CD14-positive monocyte (primary cell): ENCODE data around the gene ARL16. TPM values are rescaled to one million over a fixed set of nuclear protein-coding genes. Genes with fewer than 3 reads are reported as not detected.

Experiments
- DNase-seq, 3 donors: peaks; one replicate each; pipeline ENCODE4 v3.0.0-alpha.2; 2011 to 2022
- H2AFZ ChIP-seq: 2 replicates; pipeline ENCODE4 v1.6.0; 2012; ENCODE audit warnings: mild to moderate bottlenecking, low read depth, low read length, inconsistent platforms; ENCODE audit not compliant: insufficient read depth, poor library complexity, severe bottlenecking
- H3K27ac ChIP-seq, 2 donors: 1 replicate in 1 of 2; 2 replicates in 1 of 2; pipeline ENCODE4 v1.5.1; 2012 to 2013; ENCODE audit warnings: low read length in 2 of 2, control low read depth in 1 of 2, inconsistent platforms in 1 of 2, low read depth in 1 of 2, mild to moderate bottlenecking in 1 of 2
- H3K27me3 ChIP-seq, 2 donors: one replicate each; pipeline versions ENCODE4 v1.6.0 to v1.6.1; 2011 to 2013; ENCODE audit warnings: low read length in 2 of 2; ENCODE audit not compliant: control insufficient read depth in 2 of 2, insufficient read depth in 2 of 2
- H3K36me3 ChIP-seq, 2 donors: replicated peaks in 1 of 2; 1 replicate in 1 of 2; 2 replicates in 1 of 2; pipeline versions ENCODE4 v1.5.1 to v1.6.1; 2012 to 2013; ENCODE audit warnings: low read length in 2 of 2, control low read depth in 1 of 2, inconsistent platforms in 1 of 2, mild to moderate bottlenecking in 1 of 2; ENCODE audit not compliant: insufficient read depth in 2 of 2, control insufficient read depth in 1 of 2
- H3K4me1 ChIP-seq, 2 donors: 1 replicate in 1 of 2; 2 replicates in 1 of 2; pipeline versions ENCODE4 v1.5.1 to v1.6.1; 2012 to 2013; ENCODE audit warnings: low read length in 2 of 2, control low read depth in 1 of 2, inconsistent platforms in 1 of 2, mild to moderate bottlenecking in 1 of 2, moderate library complexity in 1 of 2; ENCODE audit not compliant: insufficient read depth in 2 of 2, control insufficient read depth in 1 of 2
- H3K4me2 ChIP-seq: replicated peaks from 2 replicates; pipeline ENCODE3; 2012; ENCODE audit warnings: low read length, moderate library complexity, mild to moderate bottlenecking; ENCODE audit not compliant: poor library complexity, severe bottlenecking; ENCODE audit errors: extremely low read depth
- H3K4me3 ChIP-seq, 3 experiments: fragments of 200-600 bp in 1 of 3; sonication (generic) in 1 of 3; replicated peaks in 1 of 3; 1 replicate in 2 of 3; 2 replicates in 1 of 3; pipeline ENCODE4 v1.5.1; 2011 to 2013; ENCODE audit warnings: low read length in 3 of 3, mild to moderate bottlenecking in 3 of 3, control low read depth in 2 of 3, low read depth in 2 of 3, inconsistent platforms in 1 of 3, moderate library complexity in 1 of 3
- H3K79me2 ChIP-seq: 2 replicates; pipeline ENCODE4 v1.6.0; 2012; ENCODE audit warnings: mild to moderate bottlenecking, control low read depth, inconsistent platforms, low read length, moderate library complexity; ENCODE audit not compliant: insufficient read depth
- H3K9ac ChIP-seq: 2 replicates; pipeline ENCODE4 v1.6.0; 2017; ENCODE audit warnings: low read length, mild to moderate bottlenecking; ENCODE audit not compliant: insufficient read depth, poor library complexity, severe bottlenecking
- H3K9me3 ChIP-seq, 2 donors: replicated peaks in 1 of 2; 1 replicate in 1 of 2; 2 replicates in 1 of 2; pipeline versions ENCODE4 v1.5.1 to v1.6.1; 2012 to 2013; ENCODE audit warnings: low read length in 2 of 2, control low read depth in 1 of 2; ENCODE audit not compliant: control insufficient read depth in 1 of 2, insufficient read depth in 1 of 2
- H4K20me1 ChIP-seq: 2 replicates; pipeline ENCODE4 v1.6.0; 2012; ENCODE audit warnings: mild to moderate bottlenecking, low read length, control low read depth, moderate library complexity; ENCODE audit not compliant: insufficient read depth
- H3K27ac Mint-ChIP-seq, 7 donors: one replicate each; pipeline ENCODE4 v1.8.0; 2020; ENCODE audit warnings: mild to moderate bottlenecking in 7 of 7, mixed read lengths in 7 of 7, moderate library complexity in 6 of 7, inconsistent platforms in 2 of 7
- H3K27me3 Mint-ChIP-seq, 3 donors: one replicate each; pipeline ENCODE4 v1.8.0; 2021 to 2022; ENCODE audit warnings: low read depth in 3 of 3, mild to moderate bottlenecking in 3 of 3, mixed read lengths in 3 of 3, moderate library complexity in 3 of 3, inconsistent platforms in 1 of 3
- H3K36me3 Mint-ChIP-seq, 2 donors: one replicate each; pipeline ENCODE4 v1.8.0; 2020; ENCODE audit warnings: mixed read lengths in 2 of 2, inconsistent platforms in 1 of 2, mild to moderate bottlenecking in 1 of 2
- H3K4me1 Mint-ChIP-seq: one replicate; pipeline ENCODE4 v1.8.0; 2020; ENCODE audit warnings: mild to moderate bottlenecking, mixed read lengths
- H3K4me3 Mint-ChIP-seq, 2 donors: one replicate each; pipeline ENCODE4 v1.8.0; 2020; ENCODE audit warnings: mild to moderate bottlenecking in 2 of 2, mixed read lengths in 2 of 2, moderate library complexity in 1 of 2
- H3K9me3 Mint-ChIP-seq, 7 donors: one replicate each; pipeline ENCODE4 v1.8.0; 2020 to 2022; ENCODE audit warnings: mixed read lengths in 7 of 7, mild to moderate bottlenecking in 6 of 7, moderate library complexity in 6 of 7, inconsistent platforms in 2 of 7
- WGBS: methylation state at CpG from one replicate; pipeline ENCODE4 v1.1.5; 2013; ENCODE audit warnings: missing lambda C conversion rate; ENCODE audit not compliant: insufficient coverage; 5-methylcytosine and 5-hydroxymethylcytosine counted together
- intact Hi-C, 2 donors: fragments of 100-400 bp; cut with micrococcal nuclease; formaldehyde crosslinking; loops; one replicate each; pipeline versions ENCODE4 v1.15.0 to v1.15.1; 2023
- polyA plus RNA-seq, 3 donors: library from polyadenylated mRNA; depleted of rRNA in 1 of 3; unstranded in 2 of 3; stranded (reverse) in 1 of 3; fragments of 300-500 nt in 2 of 3; fragments of >200 nt in 1 of 3; fragmentation: Illumina TruSeq in 2 of 3; gene quantifications; 1 replicate in 2 of 3; 2 replicates in 1 of 3; pipeline ENCODE4 v1.2.3, GENCODE V29; 2012 to 2021
- TF ChIP-seq, protein P1 (sequence below): fragments of 200-600 bp; IDR thresholded peaks from one replicate; pipeline ENCODE4 v1.8.0; 2022; ENCODE audit warnings: antibody characterized with exemption, mild to moderate bottlenecking

The ARL16 gene
- polyA plus RNA-seq, 3 donors, result 17.6 to 43.0 (median 28.7) TPM

DNA sequence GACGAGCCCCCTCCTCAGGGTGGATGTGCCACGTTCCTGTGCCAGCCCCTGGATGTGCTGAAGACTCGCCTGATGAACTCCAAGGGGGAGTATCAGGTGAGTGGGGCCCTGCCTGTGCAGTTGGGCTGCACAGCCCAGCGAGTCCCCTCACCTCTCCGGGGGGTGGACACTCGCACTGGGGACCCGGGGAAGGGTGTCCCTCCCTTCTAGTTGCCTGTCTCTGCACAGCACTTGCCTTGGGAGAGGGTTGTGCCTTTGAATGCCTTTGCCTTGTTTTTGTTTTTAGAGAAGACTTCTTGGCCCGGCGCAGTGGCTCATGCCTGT lies 34.1 kb upstream of the ARL16 start:
- H3K27me3 ChIP-seq, result peaks cover 0 to 1% of the 10 kb centered on the region in 2 donors
- peaks cover 4% of the 10 kb centered on the region for H3K79me2 ChIP-seq
- WGBS, result 98% methylated on average over 7 of the region's 9 CpGs
- peaks cover 6 to 13% of the 10 kb centered on the region in 2 donors for H3K4me1 ChIP-seq
- H3K36me3 ChIP-seq, result no peaks in the 10 kb centered on the region
- no peaks in the 10 kb centered on the region for H3K9me3 ChIP-seq
- Mint-ChIP-seq H3K27ac (no peak overlapping the region), H3K36me3 (peaks cover 0 to 10% of the 10 kb centered on the region in 2 donors), H3K4me3 (no peak overlapping the region), H3K9me3 (no peaks in the 10 kb centered on the region), H3K4me1 (peaks cover 13% of the 10 kb centered on the region), H3K27me3 (peaks cover under 1 to 10% (median 3%) of the 10 kb centered on the region in 3 donors)
- intact Hi-C loops, result no loop called here
- TF ChIP-seq, protein P1, sequence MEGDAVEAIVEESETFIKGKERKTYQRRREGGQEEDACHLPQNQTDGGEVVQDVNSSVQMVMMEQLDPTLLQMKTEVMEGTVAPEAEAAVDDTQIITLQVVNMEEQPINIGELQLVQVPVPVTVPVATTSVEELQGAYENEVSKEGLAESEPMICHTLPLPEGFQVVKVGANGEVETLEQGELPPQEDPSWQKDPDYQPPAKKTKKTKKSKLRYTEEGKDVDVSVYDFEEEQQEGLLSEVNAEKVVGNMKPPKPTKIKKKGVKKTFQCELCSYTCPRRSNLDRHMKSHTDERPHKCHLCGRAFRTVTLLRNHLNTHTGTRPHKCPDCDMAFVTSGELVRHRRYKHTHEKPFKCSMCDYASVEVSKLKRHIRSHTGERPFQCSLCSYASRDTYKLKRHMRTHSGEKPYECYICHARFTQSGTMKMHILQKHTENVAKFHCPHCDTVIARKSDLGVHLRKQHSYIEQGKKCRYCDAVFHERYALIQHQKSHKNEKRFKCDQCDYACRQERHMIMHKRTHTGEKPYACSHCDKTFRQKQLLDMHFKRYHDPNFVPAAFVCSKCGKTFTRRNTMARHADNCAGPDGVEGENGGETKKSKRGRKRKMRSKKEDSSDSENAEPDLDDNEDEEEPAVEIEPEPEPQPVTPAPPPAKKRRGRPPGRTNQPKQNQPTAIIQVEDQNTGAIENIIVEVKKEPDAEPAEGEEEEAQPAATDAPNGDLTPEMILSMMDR, result no peak
- H3K4me3 ChIP-seq, result no peak overlapping the region
- no peak overlapping the region for H3K27ac ChIP-seq
- H4K20me1 ChIP-seq, result no peaks in the 10 kb centered on the region
- no peak for DNase-seq
- no peak overlapping the region for H3K9ac ChIP-seq
- H2AFZ ChIP-seq, result no peak overlapping the region
- H3K4me2 ChIP-seq, result no peak overlapping the region

DNA sequence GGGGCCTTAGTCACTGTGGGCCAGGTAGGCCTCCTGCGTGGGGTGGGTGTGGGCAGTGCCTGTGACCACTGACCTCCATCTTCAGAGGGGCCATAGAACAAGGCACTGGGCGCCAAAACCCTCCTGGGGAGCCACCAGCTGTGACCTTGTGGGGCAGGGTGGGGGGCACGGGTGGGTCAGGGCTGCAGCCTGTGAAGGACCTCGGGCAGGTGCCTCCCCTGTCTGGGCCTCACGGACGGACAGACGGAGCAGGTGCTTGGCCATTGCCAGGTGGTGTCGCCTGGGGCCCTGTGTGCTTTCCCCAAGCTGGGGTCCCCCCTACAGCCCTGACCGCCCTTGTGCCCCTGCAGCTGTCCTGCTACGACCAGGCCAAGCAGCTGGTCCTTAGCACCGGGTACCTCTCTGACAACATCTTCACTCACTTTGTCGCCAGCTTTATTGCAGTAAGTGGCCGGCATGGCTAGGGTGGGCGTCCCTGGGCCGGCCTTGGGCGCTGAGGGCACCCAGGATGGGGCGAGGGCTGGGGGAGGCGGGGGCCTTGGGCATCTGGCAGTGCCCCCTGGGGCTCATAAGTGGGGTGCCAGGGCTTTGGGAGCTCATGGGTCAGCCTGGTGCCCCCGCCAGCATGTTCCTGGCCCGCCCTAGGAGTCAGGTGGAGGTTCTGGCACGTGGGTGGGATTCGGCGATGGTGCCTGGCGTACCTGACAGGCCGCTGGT lies 33.6 kb upstream of the ARL16 start:
- H3K4me2 ChIP-seq, result no peak overlapping the region
- Mint-ChIP-seq H3K4me3 (no peak overlapping the region), H3K27me3 (peaks cover 0 to 10% (median 1%) of the 10 kb centered on the region in 3 donors), H3K9me3 (no peaks in the 10 kb centered on the region), H3K36me3 (peaks cover 0 to 10% of the 10 kb centered on the region in 2 donors), H3K4me1 (peaks cover 13% of the 10 kb centered on the region), H3K27ac (no peak overlapping the region)
- H3K9ac ChIP-seq, result no peak overlapping the region
- no peaks in the 10 kb centered on the region for H4K20me1 ChIP-seq
- DNase-seq, result no peak
- WGBS, result 98% methylated on average over 25 of the region's 25 CpGs
- H3K9me3 ChIP-seq, result no peaks in the 10 kb centered on the region
- intact Hi-C loops, result no loop called here
- H3K4me1 ChIP-seq, result peaks cover 6 to 17% of the 10 kb centered on the region in 2 donors
- peaks cover 4% of the 10 kb centered on the region for H3K79me2 ChIP-seq
- no peak overlapping the region for H3K27ac ChIP-seq
- TF ChIP-seq, protein P1, result no peak
- no peaks in the 10 kb centered on the region for H3K27me3 ChIP-seq
- no peak overlapping the region for H2AFZ ChIP-seq
- no peaks in the 10 kb centered on the region for H3K36me3 ChIP-seq
- no peak overlapping the region for H3K4me3 ChIP-seq
